ENCODE measurements around the gene LYZL2.

GRCh38 chr10:30562787-30563186 lies 66.8 kb downstream of the LYZL2 start:
- no peak for TF ChIP-seq CTCF (IDR thresholded peaks at IDR 0.05)
- no peak for TF ChIP-seq EP300 (IDR thresholded peaks at IDR 0.05)

Measured in sigmoid colon (tissue), 4 donors.